ENCODE data around the gene BRSK2.
A peak's percentile ranks its signal among the peaks of the same experiment; 100 is the strongest.

Gene BRSK2

GRCh38 chr11:1375955-1376258 is 13.8 kb upstream of the BRSK2 start (continued):
- TF ChIP-seq PRDM2 (tag by site-specific recombination; IDR thresholded peaks at IDR 0.05; ENCODE audit: borderline replicate concordance) (no peak), ZNF518A (tag by site-specific recombination; conservative IDR thresholded peaks at IDR 0.05; ENCODE audit: low read depth) (no peak), KLF1 (tag by site-specific recombination; IDR thresholded peaks at IDR 0.05) (no peak)

- H3K4me3 ChIP-seq (ENCODE audit: low read depth, low read length) = no peak overlapping the region
- ChIA-PET POLR2A (no interaction called here), CTCF (interaction anchor here (1.2 kb wide), 1 partner anchor 12 kb away, joined by 3 read pairs; the partner anchor contains the start of gene BRSK2)
- peak; percentile 91 for TF ChIP-seq ZNF157 (tag by site-specific recombination; IDR thresholded peaks at IDR 0.05)
- TF ChIP-seq ZNF626 (tag by site-specific recombination; IDR thresholded peaks at IDR 0.05) = no peak
- H3K27ac ChIP-seq (ENCODE audit: extremely low read depth, low read depth, low read length) = no peak overlapping the region
- no peaks in the 10 kb centered on the region for H3K9me3 ChIP-seq (ENCODE audit: control insufficient read depth, insufficient read depth, low read depth, low read length)
- H3K4me1 ChIP-seq (ENCODE audit: control insufficient read depth, insufficient read depth, low read length) = no peaks in the 10 kb centered on the region
- H3K36me3 ChIP-seq (ENCODE audit: control insufficient read depth in 2 of 2, insufficient read depth in 1 of 2, low read length in 2 of 2) = no peaks in the 10 kb centered on the region
These were observed 12.4 kb upstream of the BRSK2 start for GRCh38 chr11:1377231-1377780.

GRCh38 chr11:1381793-1382425 is 7.8 kb upstream of the BRSK2 start:
- Histone ChIP-seq H3K4me1 (ENCODE audit: control insufficient read depth, insufficient read depth, low read length) (no peaks in the 10 kb centered on the region), H3K27ac (ENCODE audit: extremely low read depth, low read depth, low read length) (no peak overlapping the region), H3K36me3 (ENCODE audit: control insufficient read depth in 2 of 2, insufficient read depth in 1 of 2, low read length in 2 of 2) (no peaks in the 10 kb centered on the region), H3K9me3 (ENCODE audit: control insufficient read depth, insufficient read depth, low read depth, low read length) (no peaks in the 10 kb centered on the region), H3K4me3 (ENCODE audit: low read depth, low read length) (no peak overlapping the region)
- TF ChIP-seq GLIS2 (tag by site-specific recombination; IDR thresholded peaks at IDR 0.05) (peak; percentile 48), ZNF664 (tag by site-specific recombination; IDR thresholded peaks at IDR 0.05) (no peak), GLIS1 (tag by site-specific recombination; IDR thresholded peaks at IDR 0.05) (peak; percentile 91)
- POLR2A ChIA-PET = no interaction called here
- CTCF ChIA-PET = interaction anchor here (0.7 kb wide), 1 partner anchor 11 kb away, joined by 3 read pairs; no protein-coding TSS in a partner anchor

Data from HEK293 (cell line).